Putamen (tissue), 1 donor: Measurements from ENCODE around the gene BAIAP2.

Source experiments
- DNase-seq: peaks from one replicate; pipeline ENCODE4 v3.0.0-alpha.2; 2016; ENCODE audit warnings: low spot score

The BAIAP2 gene

DNA sequence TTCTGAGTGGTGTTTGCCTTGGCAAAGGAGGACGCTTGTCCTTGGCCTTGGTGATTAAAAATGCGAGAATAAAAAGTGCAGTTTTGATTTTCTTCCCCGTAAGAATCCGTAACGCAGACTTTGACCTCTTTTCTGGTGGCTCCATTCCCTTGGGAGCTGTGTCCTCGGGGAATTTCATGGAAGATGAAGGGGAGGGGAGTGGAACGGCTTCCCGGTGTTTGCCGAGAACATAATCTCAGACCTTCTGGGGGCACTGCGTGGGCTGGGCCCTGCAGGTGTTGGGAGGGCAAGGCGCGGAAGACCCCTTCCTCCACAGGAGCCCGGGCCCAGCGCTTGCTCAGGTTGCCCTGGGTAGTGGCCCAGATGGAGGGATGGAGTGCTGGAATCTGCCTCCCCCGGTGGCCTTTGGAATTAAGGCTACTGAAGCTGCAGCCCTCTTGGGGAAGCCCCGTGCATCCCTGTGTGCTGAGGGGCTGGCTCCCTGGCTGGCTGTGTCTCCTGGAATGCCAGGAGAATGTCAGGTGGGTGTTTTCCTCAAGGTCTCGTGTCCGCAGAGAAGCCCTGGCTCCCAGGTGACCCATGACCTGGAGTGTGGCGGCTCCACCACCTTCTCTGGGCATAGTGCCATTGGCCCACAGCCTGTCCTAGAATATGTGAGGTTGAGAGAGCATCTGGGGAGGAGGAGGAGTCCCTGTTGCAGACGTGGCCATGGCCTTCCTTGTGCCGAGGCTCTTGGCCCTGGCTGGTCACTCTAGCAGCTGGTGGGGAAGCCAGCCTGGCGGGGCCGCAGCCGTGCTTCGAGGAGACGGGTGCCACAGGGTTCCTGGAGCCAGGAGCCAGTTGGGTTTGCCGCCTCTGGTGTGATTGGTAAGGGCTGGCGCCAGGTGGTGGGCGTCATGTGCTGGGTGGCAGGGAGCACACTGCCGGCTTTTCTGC lies 3.1 kb downstream of the BAIAP2 start:
- DNase-seq: no peak

DNA sequence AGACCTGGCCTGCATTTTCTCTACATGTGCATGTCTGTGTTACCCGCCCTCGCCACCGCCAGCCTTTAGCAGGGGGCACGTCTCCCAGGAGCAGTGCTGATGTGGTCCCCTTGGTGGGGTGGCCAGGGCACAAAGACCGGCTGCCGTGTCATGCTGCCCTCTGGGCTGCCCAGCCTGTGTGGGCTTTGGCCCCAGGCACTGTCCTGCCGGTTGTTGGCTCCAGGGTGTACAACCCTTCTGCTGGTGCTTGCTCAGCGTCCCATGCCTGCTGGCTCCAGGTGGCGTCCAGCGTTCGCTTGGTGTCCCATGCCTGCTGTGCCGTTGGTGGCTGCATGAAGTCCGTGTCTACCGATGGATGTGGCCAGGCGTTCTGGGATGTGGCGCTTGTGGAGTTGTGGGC lies 4.1 kb downstream of the BAIAP2 start:
- no peak for DNase-seq

DNA sequence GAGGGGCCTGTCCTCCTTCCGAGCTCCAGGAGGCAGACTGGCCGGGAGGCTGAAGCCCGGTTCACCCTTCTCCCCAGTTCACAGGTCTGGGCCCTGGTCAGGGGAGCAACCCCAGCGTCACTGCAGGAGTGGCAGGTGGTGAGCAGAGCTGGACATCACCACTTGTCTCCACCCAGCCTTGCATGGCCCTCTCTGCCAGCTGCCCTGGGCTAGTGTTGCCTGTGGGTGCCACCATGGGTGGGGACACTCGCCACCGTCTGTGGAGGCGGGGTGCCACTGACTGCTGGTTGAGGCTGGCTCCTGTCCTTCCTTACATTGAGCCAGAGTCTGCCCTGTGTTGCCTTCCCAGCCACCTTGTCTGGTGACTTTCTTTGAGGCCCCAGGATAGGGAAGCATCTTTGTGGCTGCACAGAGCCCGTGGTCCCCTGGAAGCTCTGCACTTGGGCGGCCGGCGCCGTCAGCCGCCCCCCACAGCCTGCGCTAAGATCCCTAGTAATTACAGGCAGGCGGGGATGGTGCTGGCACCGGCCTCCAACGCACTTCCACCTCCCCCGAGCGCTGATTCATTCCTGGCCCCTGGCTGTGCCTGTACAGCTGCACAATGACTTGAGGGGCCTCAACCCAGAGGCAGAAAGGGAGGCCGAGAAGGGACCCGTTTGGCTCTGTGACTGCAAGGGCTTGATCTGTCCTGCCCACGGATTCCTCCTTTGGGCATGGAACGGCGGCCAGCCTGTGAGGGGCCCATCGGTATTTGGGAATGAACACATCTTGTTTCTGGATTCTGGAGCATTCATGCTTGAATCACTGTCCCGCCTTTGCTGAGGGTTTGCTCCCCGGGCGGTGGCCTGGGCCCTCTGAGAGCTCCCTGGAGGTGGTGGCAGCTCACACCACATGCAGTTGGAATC lies 5.2 kb downstream of the BAIAP2 start:
- DNase-seq: no peak

DNA sequence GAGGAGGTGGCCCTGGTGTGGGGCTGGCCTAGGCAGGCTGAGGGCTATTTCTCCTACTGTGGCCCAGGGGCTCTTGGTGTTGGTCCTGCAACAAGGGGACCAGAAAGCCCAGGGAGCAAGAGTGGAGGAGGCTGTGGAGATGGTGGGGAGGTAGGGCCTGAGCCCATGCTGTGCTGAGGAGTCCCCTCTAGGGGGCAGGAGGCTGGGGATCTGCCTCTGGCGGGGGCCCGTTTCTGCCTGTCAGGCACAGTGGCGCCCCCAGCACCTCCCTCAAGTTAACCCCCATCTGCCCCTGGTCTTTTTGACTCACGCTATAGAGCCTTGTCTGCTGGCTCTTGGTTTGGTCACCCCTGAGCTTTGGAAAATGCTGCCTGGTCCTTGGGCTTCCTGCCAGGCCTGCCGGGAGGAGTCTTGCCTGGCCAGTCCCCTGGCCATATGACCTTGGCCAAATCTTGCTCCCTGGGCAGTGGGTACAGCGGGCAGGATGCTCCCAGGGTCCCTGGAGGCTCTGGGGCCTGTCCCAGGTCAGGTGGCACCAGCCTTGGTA lies 5.9 kb downstream of the BAIAP2 start:
- DNase-seq: no peak

DNA sequence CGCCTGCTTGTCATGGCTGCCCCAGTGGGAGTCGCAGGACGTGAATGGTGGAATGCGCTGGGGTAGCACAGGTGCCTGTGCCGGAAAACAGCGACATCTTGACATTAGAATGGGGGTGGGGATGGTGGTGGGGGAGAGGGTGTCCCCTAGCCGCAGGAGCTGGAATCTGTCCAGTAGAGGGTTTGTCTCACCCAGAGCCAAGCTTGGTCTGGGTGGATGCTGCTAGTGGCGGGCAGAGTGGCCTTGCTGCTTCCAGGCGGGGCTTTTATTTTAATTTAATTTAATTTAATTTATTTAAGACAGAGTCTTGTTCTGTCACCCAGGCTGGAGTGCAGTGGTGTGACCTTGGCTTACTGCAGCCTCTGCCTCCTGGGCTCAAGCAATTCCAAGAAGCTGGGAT lies 7.7 kb downstream of the BAIAP2 start:
- DNase-seq: no peak

DNA sequence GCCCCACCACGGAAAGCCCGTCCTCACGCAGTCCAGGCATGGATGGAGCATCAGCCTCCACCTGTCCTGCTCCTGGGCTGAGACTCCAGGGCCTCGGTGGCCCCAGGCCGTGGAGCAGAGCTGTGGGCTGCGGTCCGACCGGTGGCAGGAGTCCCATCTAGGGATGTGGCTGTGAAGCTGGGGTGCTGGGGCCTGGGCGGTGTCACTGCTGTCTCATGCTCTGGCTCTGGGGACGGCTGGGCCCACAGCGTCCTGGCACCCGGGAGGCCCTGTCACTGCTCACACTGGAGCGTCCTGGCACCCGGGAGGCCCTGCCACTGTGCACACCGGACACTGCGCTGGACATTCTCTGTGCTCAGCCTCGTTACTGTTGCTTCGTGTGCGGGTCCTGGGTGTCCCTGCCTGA lies 8.4 kb downstream of the BAIAP2 start:
- no peak for DNase-seq

DNA sequence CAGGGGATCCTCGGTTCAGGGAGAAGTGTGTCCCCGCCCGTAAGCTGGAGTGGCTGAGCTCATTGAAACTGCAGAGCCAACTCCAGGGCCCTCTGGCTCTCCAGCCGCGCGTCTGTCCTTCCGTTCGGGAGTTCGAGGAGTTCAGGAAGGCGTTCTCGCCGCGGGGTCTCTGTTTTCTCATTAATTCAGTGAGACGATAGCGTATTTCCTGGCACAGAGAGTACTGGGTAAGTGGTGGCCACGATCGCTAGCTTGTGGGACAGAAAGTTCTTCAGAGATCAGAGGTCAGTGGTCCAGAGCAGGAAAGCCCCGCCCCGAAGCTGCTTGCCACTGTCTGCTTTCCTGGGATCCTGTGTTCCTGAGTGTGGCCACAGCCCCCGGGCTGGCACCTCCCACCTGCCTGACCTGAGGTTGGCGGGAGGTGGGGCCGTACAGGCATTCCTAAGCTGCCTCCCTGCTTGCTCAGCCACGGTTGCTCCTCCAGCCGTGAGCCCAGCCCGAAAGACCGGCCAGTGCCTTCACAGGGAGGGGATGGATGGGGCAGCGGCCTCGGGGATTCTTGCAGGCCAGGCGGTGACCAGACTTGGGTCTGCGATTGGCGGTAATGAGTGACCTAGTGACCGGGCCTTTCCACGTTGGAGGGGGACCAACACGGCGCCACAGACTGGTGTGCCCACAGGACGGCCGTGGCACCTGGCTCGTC lies 8.9 kb downstream of the BAIAP2 start:
- DNase-seq: no peak

DNA sequence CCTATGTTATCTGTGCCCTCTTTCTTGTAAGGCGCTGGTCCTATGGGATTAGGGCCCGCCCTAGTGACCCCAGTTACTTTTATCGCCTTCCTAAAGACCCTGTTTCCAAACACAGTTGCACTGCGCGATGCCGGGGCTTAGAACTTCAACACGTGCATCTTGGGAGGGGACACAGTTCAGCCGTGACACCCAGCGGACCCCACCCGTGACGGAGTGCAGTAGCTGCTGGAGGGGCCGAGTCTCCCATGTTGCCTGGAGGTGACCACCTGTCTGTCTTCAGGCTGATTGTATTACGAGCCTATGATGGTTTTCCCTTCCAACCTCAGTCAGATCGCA lies 9.4 kb downstream of the BAIAP2 start:
- DNase-seq: no peak

DNA sequence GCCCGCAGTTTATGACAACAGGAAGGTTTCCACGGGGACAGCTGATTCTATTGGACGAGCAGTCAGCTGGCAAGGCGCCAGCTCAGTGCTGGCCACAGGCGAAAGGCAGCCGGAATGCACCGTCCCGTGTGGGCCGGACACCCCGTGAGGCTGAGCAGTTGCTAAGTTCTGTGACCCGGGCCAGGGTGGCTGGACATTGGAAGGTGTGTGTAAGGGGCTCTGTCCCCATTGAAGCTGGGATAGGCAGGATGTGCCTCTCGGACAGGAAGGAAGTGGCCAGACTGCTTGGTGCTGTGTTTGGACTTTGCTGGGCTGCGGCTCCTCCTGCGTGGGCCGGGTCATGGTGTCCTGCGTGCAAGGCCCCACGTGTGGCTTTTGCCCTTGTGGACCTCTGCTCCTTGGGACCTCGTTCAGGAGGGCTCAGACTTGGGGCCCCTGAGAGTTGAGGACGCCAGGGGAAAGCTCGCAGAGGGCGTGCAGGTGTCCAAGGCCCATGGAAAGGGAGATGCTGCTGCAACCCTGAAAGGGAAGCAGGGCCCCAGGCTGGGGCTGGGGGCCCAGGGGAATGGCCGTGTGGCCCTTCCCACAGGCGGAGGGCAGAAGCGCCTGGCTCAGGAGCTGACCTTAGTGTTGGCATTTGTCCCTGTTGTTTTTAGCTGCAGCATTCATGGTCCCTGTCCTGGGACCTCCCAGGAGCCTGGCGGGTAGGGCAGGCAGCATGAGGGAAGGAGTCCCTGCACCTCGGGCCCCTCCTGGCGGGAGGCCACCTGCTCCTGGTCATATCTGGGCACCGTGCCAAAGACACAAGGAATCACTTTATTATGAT lies 10.0 kb downstream of the BAIAP2 start:
- DNase-seq: no peak

DNA sequence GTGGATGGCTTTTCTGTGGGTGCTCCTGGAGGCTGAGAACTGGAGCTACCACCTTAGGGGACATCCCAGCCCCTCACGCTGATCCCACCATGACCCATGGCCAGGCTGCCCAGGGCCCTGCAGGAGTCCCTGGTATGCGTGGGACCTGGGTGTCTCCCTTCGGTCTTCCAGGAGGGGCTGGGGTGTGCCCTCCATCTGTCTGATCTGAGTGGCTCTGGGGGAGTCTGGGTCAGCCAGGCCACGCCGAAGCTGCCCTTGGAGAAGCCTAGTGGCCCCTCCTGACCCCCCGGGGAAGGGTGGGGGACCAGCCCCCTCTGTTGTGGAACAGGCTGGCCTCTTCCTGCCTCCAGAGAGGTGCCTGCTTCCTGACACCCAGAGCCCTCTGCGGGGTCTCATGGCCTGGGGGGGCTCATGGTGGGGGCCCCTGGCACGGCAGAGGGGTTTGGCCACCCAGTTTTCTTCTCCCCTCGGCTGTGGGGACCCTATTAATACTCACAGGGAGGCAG lies 10.7 kb downstream of the BAIAP2 start:
- no peak for DNase-seq

DNA sequence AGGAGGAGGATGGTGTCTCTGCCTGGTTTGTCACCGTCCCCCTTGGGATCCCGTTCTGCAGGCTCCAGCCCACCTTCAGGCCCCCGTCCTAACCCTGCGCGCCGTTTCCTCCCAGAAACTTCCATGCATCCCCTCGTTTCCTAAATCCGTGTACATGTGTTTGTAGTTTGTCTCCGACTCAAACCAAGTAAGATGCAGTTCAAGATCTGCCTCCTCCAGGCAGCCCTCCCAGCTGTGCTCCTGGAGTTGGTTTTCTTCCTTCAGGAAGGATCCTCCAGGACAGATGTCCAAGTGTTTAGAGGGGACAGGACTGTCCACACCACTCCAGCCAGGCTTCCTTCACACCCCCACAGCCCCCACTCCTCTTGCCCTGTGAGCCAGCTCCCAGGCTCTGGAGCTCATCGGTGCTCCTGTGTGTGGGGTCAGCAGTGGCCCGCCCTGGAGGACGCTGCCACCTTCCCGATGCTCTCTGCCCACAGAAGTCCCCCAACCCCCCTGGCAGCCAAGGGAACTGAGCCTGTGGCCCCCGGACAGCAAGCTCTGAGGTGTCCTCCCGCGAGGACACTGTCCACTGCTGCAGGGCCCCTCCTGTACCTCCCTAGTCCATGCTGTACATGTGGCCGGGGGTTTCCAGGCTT lies 11.3 kb downstream of the BAIAP2 start:
- no peak for DNase-seq

DNA sequence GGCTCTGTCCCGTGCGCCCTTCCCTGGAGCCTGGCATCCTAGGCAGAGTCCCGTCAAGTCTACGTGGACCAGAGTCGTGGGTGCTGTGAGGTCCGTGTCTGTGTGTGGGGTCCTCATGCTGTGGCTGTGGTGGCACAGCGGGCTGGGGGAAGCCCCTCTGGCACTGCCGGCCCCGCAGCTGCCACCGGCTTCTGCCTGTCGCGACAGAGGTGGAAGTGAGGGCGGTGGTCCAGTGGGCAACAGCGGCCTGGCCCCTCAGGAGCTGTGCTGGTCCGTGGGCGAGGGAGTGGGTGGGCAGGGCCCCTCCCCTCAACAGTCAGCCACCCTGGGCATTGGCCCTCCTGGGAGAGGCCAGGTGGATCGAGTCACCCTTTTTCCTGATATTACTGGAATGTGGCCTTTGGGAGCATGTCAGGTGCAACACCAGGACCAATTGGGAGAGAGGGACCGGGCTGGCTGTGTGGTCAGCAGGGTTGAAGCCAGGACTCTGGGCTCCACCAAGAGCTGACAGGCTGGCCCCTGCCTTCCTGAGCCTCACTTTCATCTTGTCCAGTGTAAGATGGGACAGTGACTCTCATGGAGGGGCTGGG lies 11.9 kb downstream of the BAIAP2 start:
- DNase-seq: no peak

DNA sequence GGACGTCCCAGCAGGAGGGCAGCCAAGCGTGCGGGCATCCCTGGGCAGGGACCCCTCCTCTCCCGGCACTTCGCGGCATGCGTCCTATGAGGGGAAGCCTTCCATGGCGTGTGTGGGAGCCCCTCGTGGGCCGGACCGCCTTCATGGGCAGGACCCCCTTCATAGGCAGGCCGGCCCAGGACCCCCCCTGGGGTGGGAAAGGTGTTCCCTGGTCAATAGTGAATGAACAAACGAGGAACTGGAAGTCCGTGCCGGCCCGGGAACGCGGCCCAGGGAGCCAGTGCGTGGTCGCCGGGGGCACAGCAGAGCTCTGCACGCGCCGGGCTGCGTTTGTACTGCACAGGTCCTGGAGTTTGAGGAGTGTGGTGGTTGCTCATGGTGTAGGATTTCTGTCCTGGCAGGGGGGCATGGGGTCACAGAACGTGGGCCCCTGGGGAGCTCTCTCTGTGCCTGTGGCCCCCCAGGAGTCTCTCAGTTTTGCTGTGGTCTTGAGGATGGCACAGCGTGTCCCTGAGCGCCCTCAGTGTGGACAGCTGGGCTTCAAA lies 13.9 kb downstream of the BAIAP2 start:
- no peak for DNase-seq

DNA sequence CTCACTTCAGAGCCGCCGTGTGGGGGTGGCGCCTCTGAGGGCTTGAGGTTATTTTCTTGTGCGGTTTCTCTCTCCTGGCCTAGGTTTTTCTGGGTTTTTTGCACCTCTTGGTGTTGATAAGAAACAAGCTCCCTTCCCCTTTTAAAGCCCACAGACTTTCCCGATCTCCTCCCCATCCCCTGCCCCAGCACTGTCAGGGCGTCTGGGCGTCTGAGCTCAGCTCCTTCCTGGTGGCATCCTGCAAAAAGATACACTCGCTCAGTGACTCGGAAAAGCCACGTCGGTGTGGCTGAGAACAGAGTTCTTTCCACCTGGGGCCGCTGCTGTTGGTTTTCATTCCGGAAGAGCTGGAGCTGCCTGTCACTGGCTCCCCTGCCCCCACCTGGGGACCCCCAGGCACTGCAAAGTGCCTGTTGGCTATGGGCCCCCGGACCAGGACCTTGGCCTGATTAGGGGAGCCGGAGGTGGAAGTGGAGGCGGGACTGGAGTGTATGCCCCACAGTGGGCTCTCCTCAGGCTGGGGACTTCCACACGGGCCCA lies 14.5 kb downstream of the BAIAP2 start:
- no peak for DNase-seq

DNA sequence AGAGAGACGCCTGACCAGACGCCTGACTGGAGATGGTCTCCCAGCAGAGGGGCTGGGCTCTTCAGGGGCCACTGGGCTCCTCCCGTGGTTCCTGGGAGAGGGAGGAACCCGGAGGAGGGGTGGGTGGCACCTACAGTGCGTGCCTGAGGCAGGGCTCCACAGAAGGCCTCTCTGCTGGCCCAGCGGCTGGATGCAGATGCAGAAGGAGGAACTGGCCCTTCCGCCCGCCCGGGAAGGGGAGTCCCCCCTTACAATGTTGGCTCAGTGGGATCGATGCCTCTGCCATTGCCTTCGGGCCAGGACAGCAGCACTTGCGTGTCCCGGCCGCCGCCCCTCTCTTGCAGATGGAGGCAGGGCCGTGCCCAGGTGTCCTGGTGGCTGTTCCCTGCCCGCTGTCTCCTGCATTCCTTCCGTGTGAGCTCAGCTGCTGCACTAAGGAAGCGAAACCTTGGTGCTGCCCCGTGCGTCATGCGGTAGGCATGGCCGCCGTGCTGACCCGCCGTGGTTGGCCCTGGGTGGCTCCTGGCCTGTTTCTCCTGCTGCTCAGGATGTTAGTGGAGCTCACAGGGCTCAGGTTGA lies 15.1 kb downstream of the BAIAP2 start:
- DNase-seq: no peak

DNA sequence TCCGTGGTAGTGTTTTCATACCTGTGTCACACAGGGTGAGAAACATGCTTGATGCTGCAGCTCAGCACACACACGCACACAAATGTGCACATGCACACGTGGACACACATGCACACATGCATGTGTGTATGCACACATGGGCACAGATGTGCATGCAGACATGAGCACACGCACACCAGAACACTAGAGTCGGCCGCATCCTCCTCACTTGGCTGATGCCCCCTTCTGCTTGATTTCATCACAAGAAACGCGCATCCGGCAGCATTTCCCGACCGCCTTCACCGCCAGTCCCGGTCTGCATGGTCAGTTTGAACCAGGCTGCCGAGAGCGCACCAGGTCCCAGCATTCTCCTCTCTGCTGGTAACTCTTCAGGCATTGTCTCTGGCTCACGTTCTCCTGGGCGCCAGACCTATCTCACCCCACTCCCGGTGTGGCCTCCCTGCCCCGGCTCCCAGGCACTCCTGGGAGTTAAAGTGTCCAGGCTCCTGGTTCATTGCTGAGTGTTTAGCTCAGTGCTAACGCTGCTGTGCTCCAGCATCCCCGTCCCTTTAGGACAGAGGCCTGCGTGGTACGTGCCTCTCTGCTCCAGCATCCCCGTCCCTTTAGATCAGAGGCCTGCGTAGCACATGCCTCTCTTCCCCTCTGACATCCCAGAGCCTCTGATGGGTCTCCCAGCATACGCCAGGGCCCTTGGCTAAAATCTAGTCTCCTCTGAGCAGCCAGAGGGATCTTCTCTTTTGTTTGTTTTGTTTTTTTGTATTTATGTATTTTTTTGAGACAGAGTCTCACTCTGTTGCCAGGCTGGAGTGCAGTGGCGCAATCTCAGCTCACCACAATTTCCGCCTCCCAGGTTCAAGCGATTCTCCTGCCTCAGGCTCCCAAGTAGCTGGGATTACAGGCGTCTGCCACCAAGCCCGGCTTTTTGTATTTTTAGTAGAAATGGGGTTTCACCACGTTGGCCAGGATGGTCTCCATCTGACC lies 16.0 kb downstream of the BAIAP2 start:
- no peak for DNase-seq

DNA sequence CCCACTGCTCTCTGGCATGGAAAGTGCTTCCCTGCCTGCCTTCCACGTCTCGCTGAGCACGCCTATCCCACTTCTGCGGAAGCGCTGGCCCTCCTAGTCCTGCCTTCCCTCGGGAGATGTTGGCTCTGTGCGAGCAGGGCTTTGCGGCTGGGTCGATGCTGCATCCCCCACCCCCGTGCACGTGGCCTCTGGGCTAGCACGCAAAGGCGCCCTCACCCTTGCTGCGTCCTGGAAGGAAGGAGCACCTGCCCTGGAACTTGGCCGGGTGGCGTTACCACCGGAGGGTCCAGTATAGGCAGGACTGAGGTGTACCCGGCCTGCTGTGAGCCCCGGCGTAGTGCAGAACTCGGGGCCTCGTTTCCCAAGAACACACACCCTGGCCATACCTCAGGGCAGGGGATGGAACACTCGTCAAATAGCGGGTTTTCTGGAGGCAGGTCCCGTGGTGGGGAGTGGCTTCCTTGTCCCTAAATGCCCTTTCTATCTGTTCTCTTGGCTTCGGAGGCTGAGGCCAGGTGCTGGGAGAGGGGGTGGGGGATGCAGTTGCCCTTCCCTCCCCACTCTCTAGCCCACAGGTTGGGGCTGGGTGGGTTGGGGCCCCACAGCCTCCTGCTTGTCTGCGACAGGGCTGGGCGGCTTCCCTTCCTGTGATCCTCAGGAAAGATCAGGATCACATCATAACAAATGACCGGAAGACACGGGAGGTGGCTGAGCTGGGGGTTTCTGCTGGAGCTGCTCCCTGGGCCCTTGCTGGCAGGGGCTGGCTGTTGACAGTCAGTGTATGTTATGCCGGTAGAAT lies 17.4 kb downstream of the BAIAP2 start:
- no peak for DNase-seq
